ENCODE results near the gene BACH2.

GRCh38 chr6:89986650-89987074 lies 310.0 kb downstream of the BACH2 start:
- TF ChIP-seq, protein P1, sequence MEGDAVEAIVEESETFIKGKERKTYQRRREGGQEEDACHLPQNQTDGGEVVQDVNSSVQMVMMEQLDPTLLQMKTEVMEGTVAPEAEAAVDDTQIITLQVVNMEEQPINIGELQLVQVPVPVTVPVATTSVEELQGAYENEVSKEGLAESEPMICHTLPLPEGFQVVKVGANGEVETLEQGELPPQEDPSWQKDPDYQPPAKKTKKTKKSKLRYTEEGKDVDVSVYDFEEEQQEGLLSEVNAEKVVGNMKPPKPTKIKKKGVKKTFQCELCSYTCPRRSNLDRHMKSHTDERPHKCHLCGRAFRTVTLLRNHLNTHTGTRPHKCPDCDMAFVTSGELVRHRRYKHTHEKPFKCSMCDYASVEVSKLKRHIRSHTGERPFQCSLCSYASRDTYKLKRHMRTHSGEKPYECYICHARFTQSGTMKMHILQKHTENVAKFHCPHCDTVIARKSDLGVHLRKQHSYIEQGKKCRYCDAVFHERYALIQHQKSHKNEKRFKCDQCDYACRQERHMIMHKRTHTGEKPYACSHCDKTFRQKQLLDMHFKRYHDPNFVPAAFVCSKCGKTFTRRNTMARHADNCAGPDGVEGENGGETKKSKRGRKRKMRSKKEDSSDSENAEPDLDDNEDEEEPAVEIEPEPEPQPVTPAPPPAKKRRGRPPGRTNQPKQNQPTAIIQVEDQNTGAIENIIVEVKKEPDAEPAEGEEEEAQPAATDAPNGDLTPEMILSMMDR (conservative IDR thresholded peaks at IDR 0.05), result no peak
- no peak for TF ChIP-seq ZFX (IDR thresholded peaks at IDR 0.05)

Data from C4-2B (cell line).